Esophagus squamous epithelium (tissue), 4 donors: ENCODE measurements around the gene VOPP1.

Experiments
- POLR2A ChIP-seq, 4 donors: fragments of 450-650 bp; IDR thresholded peaks; one replicate each; pipeline ENCODE4 v1.6.1; 2017; ENCODE audit warnings: antibody characterized with exemption in 4 of 4, mild to moderate bottlenecking in 4 of 4, moderate library complexity in 3 of 4
- TF ChIP-seq, protein P1 (sequence below), 6 experiments: fragments of 450-650 bp in 4 of 6; fragments of 200-600 bp in 2 of 6; sonication (generic) in 2 of 6; IDR thresholded peaks; one replicate each; pipeline ENCODE4 v1.5.1; 2016 to 2019; ENCODE audit warnings: antibody characterized with exemption in 6 of 6, mild to moderate bottlenecking in 4 of 6, moderate library complexity in 4 of 6

DNA sequence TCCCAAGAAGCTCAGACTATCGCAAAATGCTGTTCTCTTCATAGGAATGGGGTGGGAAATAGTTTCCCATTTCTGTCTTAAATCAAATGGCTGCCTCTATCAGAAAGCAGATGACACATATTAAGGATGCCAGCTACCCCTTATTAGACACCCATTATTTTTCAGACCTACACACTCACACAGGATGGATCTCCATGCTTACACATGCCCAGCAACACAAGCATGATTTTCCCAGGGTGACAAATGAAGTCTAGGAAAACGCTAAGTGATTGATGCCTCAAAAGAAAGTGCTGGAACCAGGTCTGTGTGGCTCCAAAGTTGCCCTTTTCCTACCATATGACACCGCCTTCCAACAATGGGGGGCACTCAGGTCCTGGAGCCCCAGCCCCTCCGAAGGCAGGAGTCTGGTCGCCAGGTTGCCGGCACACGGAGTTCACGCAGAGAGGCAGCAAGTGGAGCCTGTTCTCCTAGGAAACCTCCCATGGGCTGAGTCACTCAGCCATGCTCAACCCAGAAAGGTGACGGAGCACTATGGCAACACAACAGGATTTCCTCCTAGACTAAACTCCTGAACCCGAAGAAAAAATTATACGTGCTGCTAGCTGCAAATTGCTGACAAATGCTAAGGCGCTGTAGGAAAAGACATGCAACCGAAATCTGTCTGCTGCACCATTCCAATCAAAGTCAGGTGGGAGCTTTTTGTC, 19.8 kb downstream of the VOPP1 start:
- TF ChIP-seq, protein P1, sequence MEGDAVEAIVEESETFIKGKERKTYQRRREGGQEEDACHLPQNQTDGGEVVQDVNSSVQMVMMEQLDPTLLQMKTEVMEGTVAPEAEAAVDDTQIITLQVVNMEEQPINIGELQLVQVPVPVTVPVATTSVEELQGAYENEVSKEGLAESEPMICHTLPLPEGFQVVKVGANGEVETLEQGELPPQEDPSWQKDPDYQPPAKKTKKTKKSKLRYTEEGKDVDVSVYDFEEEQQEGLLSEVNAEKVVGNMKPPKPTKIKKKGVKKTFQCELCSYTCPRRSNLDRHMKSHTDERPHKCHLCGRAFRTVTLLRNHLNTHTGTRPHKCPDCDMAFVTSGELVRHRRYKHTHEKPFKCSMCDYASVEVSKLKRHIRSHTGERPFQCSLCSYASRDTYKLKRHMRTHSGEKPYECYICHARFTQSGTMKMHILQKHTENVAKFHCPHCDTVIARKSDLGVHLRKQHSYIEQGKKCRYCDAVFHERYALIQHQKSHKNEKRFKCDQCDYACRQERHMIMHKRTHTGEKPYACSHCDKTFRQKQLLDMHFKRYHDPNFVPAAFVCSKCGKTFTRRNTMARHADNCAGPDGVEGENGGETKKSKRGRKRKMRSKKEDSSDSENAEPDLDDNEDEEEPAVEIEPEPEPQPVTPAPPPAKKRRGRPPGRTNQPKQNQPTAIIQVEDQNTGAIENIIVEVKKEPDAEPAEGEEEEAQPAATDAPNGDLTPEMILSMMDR (IDR thresholded peaks at IDR 0.05) = no peak
- TF ChIP-seq POLR2A (IDR thresholded peaks at IDR 0.05) = no peak
